Pancreas (tissue), 10 donors: Measurements from ENCODE around the gene CHST12. TPM values are rescaled to one million over a fixed set of nuclear protein-coding genes. Genes with fewer than 3 reads are reported as not detected.

ENCODE experiments used
- ATAC-seq, 4 donors: fragments of 200-7000 bp; cut with Tn5 transposase; one replicate each; pipeline versions ENCODE4 v1.8.0 to v1.9.1; 2020; ENCODE audit warnings: mild to moderate bottlenecking in 4 of 4, moderate library complexity in 4 of 4
- DNase-seq, 6 donors: peaks; one replicate each; pipeline ENCODE4 v3.0.0-alpha.2; 2020
- FAIRE-seq: peaks from 2 replicates; lab custom pipeline; 2012; peaks lifted over from hg19 to GRCh38; lab: Jason Lieb, UNC
- H3K27ac ChIP-seq, 4 donors: fragments of 200-600 bp; sonication (generic); 1 replicate in 3 of 4; 2 replicates in 1 of 4; pipeline versions ENCODE4 v1.5.0 to v1.8.0; 2020
- H3K27me3 ChIP-seq, 4 donors: fragments of 200-600 bp; one replicate each; pipeline ENCODE4 v1.8.0; 2021
- H3K36me3 ChIP-seq, 3 donors: fragments of 200-600 bp; sonication (generic) in 1 of 3; one replicate each; pipeline versions ENCODE4 v1.5.0 to v1.8.0; 2020 to 2021
- H3K4me1 ChIP-seq, 3 donors: fragments of 200-600 bp; one replicate each; pipeline ENCODE4 v1.8.0; 2021
- H3K4me3 ChIP-seq, 4 donors: fragments of 200-600 bp; sonication (generic) in 2 of 4; one replicate each; pipeline versions ENCODE4 v1.5.0 to v1.8.0; 2020 to 2021
- H3K9me3 ChIP-seq, 4 donors: fragments of 200-600 bp; one replicate each; pipeline ENCODE4 v1.8.0; 2021
- CTCF ChIP-seq, 4 donors: fragments of 200-600 bp; sonication (generic) in 3 of 4; IDR thresholded peaks; one replicate each; pipeline versions ENCODE4 v1.5.0 to v1.8.0; 2021; ENCODE audit warnings: antibody characterized with exemption in 4 of 4
- WGBS, 2 donors: extraction: QIAGEN DNeasy Blood & Tissue Kit; methylation state at CpG; one replicate each; pipeline ENCODE4 v1.1.7; 2013; 5-methylcytosine and 5-hydroxymethylcytosine counted together
- intact Hi-C, 3 donors: fragments of 100-400 bp; cut with DNase I; formaldehyde crosslinking; loops; one replicate each; pipeline versions ENCODE4 v1.11.1 to v1.14.2; 2022
- polyA plus RNA-seq, 2 donors: library from polyadenylated mRNA; stranded (reverse); fragments of 200-250 nt; gene quantifications; one replicate each; pipeline ENCODE4 v1.2.3, GENCODE V29; 2013
- total RNA-seq, 6 donors: library from RNA; stranded (reverse); fragmentation: NEBNext Ultra II Directional in 4 of 6; extraction: Animal tissue kit (Norgen Biotek cat#: 25700) in 4 of 6; gene quantifications; one replicate each; pipeline versions ENCODE4 v1.2.1 to v1.2.4, GENCODE V29; 2021 to 2023
- donor health status: healthy with polysubstance abuse.
- donor health status: DM: no; HTN: no; CAD: no; lungs with moderate emphysema.
- donor health status: DM: no; HTN: no; CAD: no.
- donor health status: control.
- donor health status: control.
- donor health status: Bipolar disorder and iron deficiency.
- donor health status: DM: yes; HTN: yes; CAD: no.
- donor health status: DM: no; HTN: no; CAD: no.
- donor health status: DM: no; HTN: no; CAD: no.
- donor health status: DM: yes; HTN: yes; CAD: no.

Gene CHST12
- total and polyA plus RNA-seq, 8 donors: 7.0 to 13.2 (median 8.2) TPM

- TF ChIP-seq CTCF (IDR thresholded peaks at IDR 0.05): no peak
- FAIRE-seq (no peak), DNase-seq (no peak), ATAC-seq (no peak)
- Histone ChIP-seq H3K9me3 (no peaks in the 10 kb centered on the region), H3K4me1 (peaks cover 5 to 17% (median 6%) of the 10 kb centered on the region in 3 donors), H3K4me3 (no peak overlapping the region), H3K27ac (no peak overlapping the region), H3K36me3 (no peaks in the 10 kb centered on the region), H3K27me3 (no peaks in the 10 kb centered on the region)
- intact Hi-C loops: no loop called here
- WGBS, 2 donors: 86 to 89% methylated on average over 16 of the region's 16 CpGs
Observed at GRCh38 chr7:2437537-2438148, 34.2 kb downstream of the CHST12 start.

GRCh38 chr7:2438186-2438585 is 34.8 kb downstream of the CHST12 start:
- intact Hi-C loops: no loop called here
- H3K27ac ChIP-seq: no peak overlapping the region
- WGBS, 2 donors: 91 to 97% methylated on average over 7 of the region's 7 CpGs
- H3K9me3 ChIP-seq: no peaks in the 10 kb centered on the region
- H3K4me3 ChIP-seq: no peak overlapping the region
- H3K4me1 ChIP-seq: peaks cover 5 to 17% (median 6%) of the 10 kb centered on the region in 3 donors
- ATAC-seq: no peak
- H3K36me3 ChIP-seq: no peaks in the 10 kb centered on the region
- H3K27me3 ChIP-seq: no peaks in the 10 kb centered on the region
- DNase-seq: peak in 1 of 6 donors; percentile 32
- no peak for FAIRE-seq
- TF ChIP-seq CTCF (IDR thresholded peaks at IDR 0.05): no peak

GRCh38 chr7:2438775-2439174 is 35.4 kb downstream of the CHST12 start:
- H3K4me3 ChIP-seq: no peak overlapping the region
- no peaks in the 10 kb centered on the region for H3K36me3 ChIP-seq
- no peak for TF ChIP-seq CTCF (IDR thresholded peaks at IDR 0.05)
- no peak overlapping the region for H3K27ac ChIP-seq
- 94 to 97% methylated on average over 13 of the region's 13 CpGs for WGBS, 2 donors
- ATAC-seq (no peak), FAIRE-seq (no peak), DNase-seq (peak in 1 of 6 donors; percentile 40)
- intact Hi-C loops: no loop called here
- H3K27me3 ChIP-seq: no peaks in the 10 kb centered on the region
- H3K4me1 ChIP-seq: peaks cover 5 to 17% (median 6%) of the 10 kb centered on the region in 3 donors
- H3K9me3 ChIP-seq: no peaks in the 10 kb centered on the region

- FAIRE-seq: no peak
- intact Hi-C loops: no loop called here
- H3K9me3 ChIP-seq: no peaks in the 10 kb centered on the region
- peak; percentile 70 to 84 (median 77) for ATAC-seq
- WGBS, 2 donors: 25 to 26% methylated on average over 21 of the region's 21 CpGs
- H3K27me3 ChIP-seq: no peaks in the 10 kb centered on the region
- no peak for TF ChIP-seq CTCF (IDR thresholded peaks at IDR 0.05)
- H3K36me3 ChIP-seq: no peaks in the 10 kb centered on the region
- peak overlapping the region in 2 of 4 donors; percentile 42 to 63 for H3K27ac ChIP-seq
- no peak overlapping the region for H3K4me3 ChIP-seq
- peak in 4 of 6 donors; percentile 51 to 72 (median 60) for DNase-seq
- peaks cover 5 to 17% (median 6%) of the 10 kb centered on the region in 3 donors for H3K4me1 ChIP-seq
Observed at GRCh38 chr7:2440608-2441245, 37.3 kb downstream of the CHST12 start.
